Measurements from ENCODE around the gene ECE1.
A peak's percentile ranks its signal among the peaks of the same experiment; 100 is the strongest.

The ECE1 gene

GRCh38 chr1:21323091-21323490, 32.8 kb upstream of the ECE1 start:
- WGBS: 16% methylated on average over 7 of the region's 7 CpGs
- Histone ChIP-seq H3K4me1 (ENCODE audit: insufficient read depth, low read length) (peaks cover 92% of the 10 kb centered on the region), H3K27ac (ENCODE audit: low read depth, low read length) (peak overlapping the region; percentile 73; the same call in 1 of the 2 replicates), H3K9me3 (ENCODE audit: insufficient read depth, low read depth, low read length) (no peaks in the 10 kb centered on the region), H3K27me3 (ENCODE audit: insufficient read depth, low read length) (no peaks in the 10 kb centered on the region), H3K9ac (ENCODE audit: low read depth, low read length) (peak overlapping the region; percentile 35; the same call in 1 of the 2 replicates), H3K4me3 (ENCODE audit: low read length) (0 out of 2 replicates have a peak overlapping the region, but pooled peaks have one; percentile 1), H3K36me3 (ENCODE audit: insufficient read depth, low read length) (no peaks in the 10 kb centered on the region)

DNA sequence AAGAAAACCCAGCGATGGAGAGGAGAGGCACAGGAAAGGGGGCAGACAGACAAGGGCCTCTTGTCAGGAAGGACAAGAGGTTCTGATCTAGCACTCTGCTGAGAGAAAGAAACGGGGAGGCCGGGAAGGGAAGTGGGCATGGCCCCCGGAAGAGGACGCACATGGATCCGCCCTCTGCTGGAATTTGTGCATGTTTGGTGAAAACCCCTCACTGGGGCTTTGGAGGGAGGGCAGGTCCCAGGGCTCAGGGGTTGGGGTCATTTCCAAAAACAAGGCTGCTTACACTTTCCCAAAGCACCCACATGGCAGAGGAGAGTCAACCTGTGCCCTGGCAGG, 32.4 kb upstream of the ECE1 start:
- Histone ChIP-seq H3K4me3 (ENCODE audit: low read length) (0 out of 2 replicates have a peak overlapping the region, but pooled peaks have one; percentile 1), H3K27ac (ENCODE audit: low read depth, low read length) (peak overlapping the region; percentile 73), H3K9me3 (ENCODE audit: insufficient read depth, low read depth, low read length) (no peaks in the 10 kb centered on the region), H3K36me3 (ENCODE audit: insufficient read depth, low read length) (no peaks in the 10 kb centered on the region), H3K4me1 (ENCODE audit: insufficient read depth, low read length) (peaks cover 92% of the 10 kb centered on the region), H3K27me3 (ENCODE audit: insufficient read depth, low read length) (no peaks in the 10 kb centered on the region), H3K9ac (ENCODE audit: low read depth, low read length) (peak overlapping the region; percentile 35; the same call in 1 of the 2 replicates)
- WGBS: 32% methylated on average over 6 of the region's 6 CpGs

DNA sequence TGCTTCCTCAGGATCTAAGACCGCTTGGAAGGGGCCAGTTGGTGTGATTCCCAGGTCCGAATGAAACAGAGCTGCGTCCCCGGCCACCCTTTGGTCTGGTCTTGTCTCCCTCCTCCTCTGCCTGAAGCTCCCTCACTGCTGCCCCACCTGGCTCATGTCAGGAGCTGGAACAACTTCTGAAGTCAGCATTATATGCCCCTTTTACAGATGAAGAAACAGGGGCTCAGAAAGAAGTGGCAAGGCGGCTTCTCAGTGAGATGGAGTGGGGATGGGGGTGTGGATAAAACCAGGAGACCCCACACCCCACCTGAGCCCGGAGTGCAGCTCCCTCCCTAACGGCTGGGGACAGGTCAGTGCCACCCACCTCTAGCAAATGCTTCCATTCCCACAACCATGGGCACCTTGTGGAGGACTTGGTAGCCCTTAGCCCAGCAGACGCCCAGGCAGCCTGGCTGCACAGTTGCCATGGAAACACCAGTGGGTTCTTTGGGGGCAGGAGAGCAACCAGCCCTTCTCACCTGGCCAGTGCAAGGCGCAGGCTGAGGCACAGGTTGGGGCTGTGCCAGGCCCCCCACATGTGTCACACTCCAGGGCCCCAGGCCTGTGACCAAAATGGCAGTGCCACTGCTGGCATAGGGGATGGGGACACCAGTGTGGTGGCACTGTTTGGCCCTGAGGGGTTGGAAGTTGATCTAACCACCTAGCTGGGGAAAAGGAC, 31.9 kb upstream of the ECE1 start:
- no peak overlapping the region for H3K4me3 ChIP-seq (ENCODE audit: low read length)
- H3K4me1 ChIP-seq (ENCODE audit: insufficient read depth, low read length): peaks cover 86% of the 10 kb centered on the region
- no peaks in the 10 kb centered on the region for H3K36me3 ChIP-seq (ENCODE audit: insufficient read depth, low read length)
- no peaks in the 10 kb centered on the region for H3K27me3 ChIP-seq (ENCODE audit: insufficient read depth, low read length)
- H3K27ac ChIP-seq (ENCODE audit: low read depth, low read length): peak overlapping the region; percentile 73
- H3K9me3 ChIP-seq (ENCODE audit: insufficient read depth, low read depth, low read length): no peaks in the 10 kb centered on the region
- H3K9ac ChIP-seq (ENCODE audit: low read depth, low read length): peak overlapping the region; percentile 35; the same call in 1 of the 2 replicates
- 71% methylated on average over 8 of the region's 9 CpGs for WGBS

DNA sequence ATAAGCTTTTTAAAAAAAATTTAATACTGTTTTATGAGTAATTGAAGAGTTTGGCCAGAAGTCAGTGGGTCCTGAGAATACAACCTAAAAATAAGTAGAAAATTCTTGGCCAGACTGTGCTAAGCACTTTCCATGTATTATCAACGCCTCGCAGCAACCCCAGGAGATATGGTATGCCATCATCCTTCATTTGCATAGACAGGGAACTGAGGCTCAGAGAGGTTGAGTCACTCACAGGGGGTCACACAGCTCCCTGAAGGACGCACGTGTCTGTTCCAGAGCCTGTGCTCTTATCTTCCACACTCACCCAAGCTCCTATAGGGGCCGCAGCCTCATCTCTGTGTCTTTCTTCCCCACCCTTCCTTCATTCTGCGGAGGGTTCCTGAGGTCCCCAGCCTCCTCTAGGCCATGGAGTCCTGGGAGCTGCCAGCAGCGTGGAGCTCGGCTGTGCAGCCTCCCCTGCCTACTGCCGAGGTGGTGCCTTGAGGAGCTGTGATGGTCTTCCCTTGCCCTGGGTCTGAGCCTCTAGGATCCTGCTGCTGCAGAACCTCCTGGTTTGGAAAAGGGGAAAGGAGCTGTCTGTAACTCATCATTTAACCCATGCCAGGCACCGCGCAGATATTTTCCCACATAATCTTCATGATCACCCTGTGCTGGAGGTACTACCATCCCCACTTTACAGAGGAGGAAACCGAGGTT, 30.3 kb upstream of the ECE1 start:
- no peaks in the 10 kb centered on the region for H3K36me3 ChIP-seq (ENCODE audit: insufficient read depth, low read length)
- H3K9me3 ChIP-seq (ENCODE audit: insufficient read depth, low read depth, low read length): no peaks in the 10 kb centered on the region
- peak overlapping the region; percentile 73; the same call in 1 of the 2 replicates for H3K27ac ChIP-seq (ENCODE audit: low read depth, low read length)
- no peak overlapping the region for H3K9ac ChIP-seq (ENCODE audit: low read depth, low read length)
- peaks cover 71% of the 10 kb centered on the region for H3K4me1 ChIP-seq (ENCODE audit: insufficient read depth, low read length)
- H3K27me3 ChIP-seq (ENCODE audit: insufficient read depth, low read length): no peaks in the 10 kb centered on the region
- no peak overlapping the region for H3K4me3 ChIP-seq (ENCODE audit: low read length)
- 79% methylated on average over 12 of the region's 12 CpGs for WGBS

DNA sequence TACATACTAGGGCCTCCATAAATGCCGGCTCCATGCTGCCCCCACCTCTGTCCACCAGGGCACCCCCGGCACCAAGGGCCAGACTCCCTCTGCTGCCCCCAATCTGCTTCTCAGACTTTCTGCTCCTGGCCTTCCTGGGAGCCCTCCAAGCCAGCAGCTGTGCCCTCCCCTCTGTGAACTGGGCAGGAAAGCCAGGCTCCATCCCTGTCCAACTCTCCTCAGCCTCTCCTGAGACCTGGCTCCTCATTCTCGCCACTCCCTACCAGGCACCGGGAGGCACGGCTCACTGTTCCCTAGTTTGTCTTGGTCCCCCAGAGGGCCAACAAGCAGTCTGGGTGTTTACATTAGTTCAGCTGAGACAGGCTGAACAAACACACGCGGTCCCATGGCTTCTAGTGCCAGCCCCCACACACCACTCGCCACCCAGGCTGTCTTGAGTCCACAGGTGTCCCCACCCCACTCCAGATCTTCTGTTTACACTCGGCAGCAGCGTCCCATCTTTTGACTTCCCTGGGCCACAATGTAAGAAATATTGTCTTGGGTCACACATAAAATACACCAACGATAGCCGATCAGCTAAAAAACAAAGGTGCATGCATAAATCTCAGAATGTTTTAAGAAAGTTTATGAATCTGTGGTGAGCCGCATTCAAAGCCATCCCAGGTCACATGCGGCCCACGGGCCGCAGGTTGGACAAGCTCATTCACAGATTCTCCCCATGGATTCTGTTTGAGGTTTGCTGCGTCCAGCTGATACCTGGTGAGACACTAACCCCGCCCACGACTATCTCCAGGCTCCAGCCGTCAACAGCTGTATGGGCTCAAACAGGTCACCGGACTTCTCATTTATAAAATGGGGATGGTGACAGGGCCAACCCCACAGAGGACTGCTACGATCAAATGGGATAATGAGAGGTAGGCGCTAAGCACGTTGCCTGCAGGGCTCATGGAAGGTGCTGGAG, 29.5 kb upstream of the ECE1 start:
- Histone ChIP-seq H3K27ac (ENCODE audit: low read depth, low read length) (no peak overlapping the region), H3K36me3 (ENCODE audit: insufficient read depth, low read length) (no peaks in the 10 kb centered on the region), H3K9me3 (ENCODE audit: insufficient read depth, low read depth, low read length) (no peaks in the 10 kb centered on the region), H3K27me3 (ENCODE audit: insufficient read depth, low read length) (no peaks in the 10 kb centered on the region), H3K4me3 (ENCODE audit: low read length) (no peak overlapping the region), H3K9ac (ENCODE audit: low read depth, low read length) (no peak overlapping the region), H3K4me1 (ENCODE audit: insufficient read depth, low read length) (peaks cover 69% of the 10 kb centered on the region)
- 77% methylated on average over 24 of the region's 24 CpGs for WGBS

- Histone ChIP-seq H3K4me1 (ENCODE audit: insufficient read depth, low read length) (peaks cover 69% of the 10 kb centered on the region), H3K9ac (ENCODE audit: low read depth, low read length) (no peak overlapping the region), H3K27me3 (ENCODE audit: insufficient read depth, low read length) (no peaks in the 10 kb centered on the region), H3K27ac (ENCODE audit: low read depth, low read length) (no peak overlapping the region), H3K9me3 (ENCODE audit: insufficient read depth, low read depth, low read length) (no peaks in the 10 kb centered on the region), H3K4me3 (ENCODE audit: low read length) (no peak overlapping the region), H3K36me3 (ENCODE audit: insufficient read depth, low read length) (no peaks in the 10 kb centered on the region)
- 66% methylated on average over 16 of the region's 16 CpGs for WGBS
Observed at GRCh38 chr1:21318714-21319159, 28.5 kb upstream of the ECE1 start.

DNA sequence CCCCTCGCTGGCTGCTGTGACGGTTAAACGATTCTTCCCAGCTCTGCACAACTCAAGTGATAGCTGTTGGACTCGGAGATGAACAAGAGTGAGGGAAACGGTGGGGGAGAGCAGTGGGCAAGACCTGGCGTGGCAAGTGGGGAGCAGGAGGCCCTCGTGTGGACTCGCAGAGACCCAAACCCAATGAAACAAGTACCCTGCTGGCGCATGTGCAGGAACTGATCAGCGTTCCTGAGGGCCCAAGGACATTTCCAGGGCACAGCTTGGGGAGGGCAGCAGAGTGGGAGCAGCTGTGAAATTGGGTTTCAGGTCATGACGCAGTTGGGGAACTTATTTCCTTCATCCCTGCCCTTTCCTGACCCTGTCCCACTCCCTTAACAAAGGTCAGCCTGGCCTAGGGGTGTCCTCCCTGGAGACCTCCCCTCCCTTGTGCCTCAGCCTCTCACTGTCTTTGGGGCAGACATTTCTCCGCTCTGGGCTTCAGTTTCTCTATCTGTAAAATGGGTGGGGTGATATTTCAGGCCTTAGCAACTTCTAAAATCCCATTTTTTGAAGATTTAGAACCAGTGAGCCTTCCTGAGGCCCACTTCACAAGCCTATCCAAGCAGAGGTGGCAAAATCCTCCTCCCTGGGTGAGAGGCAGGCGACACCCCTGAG, 27.9 kb upstream of the ECE1 start:
- Histone ChIP-seq H3K36me3 (ENCODE audit: insufficient read depth, low read length) (no peaks in the 10 kb centered on the region), H3K4me1 (ENCODE audit: insufficient read depth, low read length) (peaks cover 66% of the 10 kb centered on the region), H3K9ac (ENCODE audit: low read depth, low read length) (peak overlapping the region; percentile 37; the same call in 1 of the 2 replicates), H3K4me3 (ENCODE audit: low read length) (no peak overlapping the region), H3K27ac (ENCODE audit: low read depth, low read length) (no peak overlapping the region), H3K27me3 (ENCODE audit: insufficient read depth, low read length) (no peaks in the 10 kb centered on the region), H3K9me3 (ENCODE audit: insufficient read depth, low read depth, low read length) (no peaks in the 10 kb centered on the region)
- WGBS: 93% methylated on average over 13 of the region's 13 CpGs

DNA sequence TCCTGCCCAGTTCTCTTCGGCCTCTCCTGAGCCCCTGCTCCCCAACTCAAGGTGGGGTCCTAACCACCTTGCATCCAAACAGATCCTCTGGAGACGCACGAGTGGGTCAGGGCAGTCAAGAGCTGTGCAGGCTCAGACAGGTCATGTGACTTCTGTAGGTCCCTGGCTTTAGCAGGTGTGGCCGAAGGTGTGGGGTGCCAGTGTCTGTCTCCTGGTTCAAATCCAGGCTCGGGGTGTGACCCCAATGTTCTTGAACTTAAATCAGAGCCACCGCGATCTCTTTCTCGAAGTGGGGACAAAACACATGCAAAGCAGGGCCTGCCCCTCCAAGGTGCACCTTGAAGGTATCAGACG, 27.4 kb upstream of the ECE1 start:
- peaks cover 61% of the 10 kb centered on the region for H3K4me1 ChIP-seq (ENCODE audit: insufficient read depth, low read length)
- no peak overlapping the region for H3K4me3 ChIP-seq (ENCODE audit: low read length)
- H3K9me3 ChIP-seq (ENCODE audit: insufficient read depth, low read depth, low read length): no peaks in the 10 kb centered on the region
- H3K36me3 ChIP-seq (ENCODE audit: insufficient read depth, low read length): no peaks in the 10 kb centered on the region
- WGBS: 93% methylated on average over 9 of the region's 9 CpGs
- no peaks in the 10 kb centered on the region for H3K27me3 ChIP-seq (ENCODE audit: insufficient read depth, low read length)
- H3K9ac ChIP-seq (ENCODE audit: low read depth, low read length): peak overlapping the region; percentile 37; the same call in 1 of the 2 replicates
- no peak overlapping the region for H3K27ac ChIP-seq (ENCODE audit: low read depth, low read length)

DNA sequence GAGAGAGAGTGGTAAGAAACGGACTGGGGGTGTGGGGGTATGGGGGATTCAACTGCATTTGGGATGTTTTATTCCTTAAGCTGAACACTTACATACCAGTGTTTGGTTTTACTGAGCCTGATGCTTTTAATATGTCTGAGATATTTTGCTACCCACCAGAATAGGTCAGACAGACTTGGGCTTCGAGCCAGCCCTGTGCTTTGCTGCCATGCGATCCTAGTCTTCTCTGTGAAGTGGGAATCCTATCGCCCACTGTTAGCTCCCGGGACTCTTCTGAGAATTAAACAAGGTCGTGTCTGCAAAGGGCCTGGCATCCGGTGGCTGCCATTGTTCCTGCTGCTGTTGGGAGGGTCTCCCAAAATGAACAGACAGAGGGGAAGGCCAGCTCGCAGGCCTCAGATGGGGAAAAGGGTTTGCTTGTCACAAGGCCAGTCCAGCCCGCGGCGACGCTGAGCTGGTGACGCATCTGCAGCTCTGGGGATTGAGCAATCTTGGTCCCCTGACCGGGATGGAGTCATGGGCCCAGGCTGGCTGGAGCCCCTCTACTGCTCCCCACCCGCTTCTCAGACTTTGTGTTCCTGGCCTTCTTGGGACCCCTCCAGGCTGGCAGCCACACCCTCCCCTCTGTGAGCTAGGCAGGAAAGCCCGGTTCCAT, 26.9 kb upstream of the ECE1 start:
- H3K36me3 ChIP-seq (ENCODE audit: insufficient read depth, low read length): no peaks in the 10 kb centered on the region
- no peaks in the 10 kb centered on the region for H3K27me3 ChIP-seq (ENCODE audit: insufficient read depth, low read length)
- WGBS: 91% methylated on average over 16 of the region's 16 CpGs
- no peak overlapping the region for H3K27ac ChIP-seq (ENCODE audit: low read depth, low read length)
- H3K9me3 ChIP-seq (ENCODE audit: insufficient read depth, low read depth, low read length): no peaks in the 10 kb centered on the region
- no peak overlapping the region for H3K4me3 ChIP-seq (ENCODE audit: low read length)
- H3K9ac ChIP-seq (ENCODE audit: low read depth, low read length): no peak overlapping the region
- H3K4me1 ChIP-seq (ENCODE audit: insufficient read depth, low read length): peaks cover 56% of the 10 kb centered on the region

- 90% methylated on average over 2 of the region's 2 CpGs for WGBS
- H3K9ac ChIP-seq (ENCODE audit: low read depth, low read length): peak overlapping the region; percentile 46; the same call in 1 of the 2 replicates
- no peaks in the 10 kb centered on the region for H3K36me3 ChIP-seq (ENCODE audit: insufficient read depth, low read length)
- H3K4me3 ChIP-seq (ENCODE audit: low read length): no peak overlapping the region
- H3K27me3 ChIP-seq (ENCODE audit: insufficient read depth, low read length): no peaks in the 10 kb centered on the region
- no peaks in the 10 kb centered on the region for H3K9me3 ChIP-seq (ENCODE audit: insufficient read depth, low read depth, low read length)
- peak overlapping the region; percentile 69 for H3K27ac ChIP-seq (ENCODE audit: low read depth, low read length)
- H3K4me1 ChIP-seq (ENCODE audit: insufficient read depth, low read length): peaks cover 36% of the 10 kb centered on the region
Observed at GRCh38 chr1:21314743-21315396, 24.6 kb upstream of the ECE1 start.

All from HUES64 (cell line).